Raji (cell line): Measurements from ENCODE around the gene AP4E1.

ENCODE experiments used
- POLR2A ChIP-seq: IDR thresholded peaks from 2 replicates; pipeline ENCODE4 v1.6.1; 2011; ENCODE audit warnings: low read depth, low read length, control low read depth; ENCODE audit not compliant: insufficient read depth

Gene AP4E1

DNA sequence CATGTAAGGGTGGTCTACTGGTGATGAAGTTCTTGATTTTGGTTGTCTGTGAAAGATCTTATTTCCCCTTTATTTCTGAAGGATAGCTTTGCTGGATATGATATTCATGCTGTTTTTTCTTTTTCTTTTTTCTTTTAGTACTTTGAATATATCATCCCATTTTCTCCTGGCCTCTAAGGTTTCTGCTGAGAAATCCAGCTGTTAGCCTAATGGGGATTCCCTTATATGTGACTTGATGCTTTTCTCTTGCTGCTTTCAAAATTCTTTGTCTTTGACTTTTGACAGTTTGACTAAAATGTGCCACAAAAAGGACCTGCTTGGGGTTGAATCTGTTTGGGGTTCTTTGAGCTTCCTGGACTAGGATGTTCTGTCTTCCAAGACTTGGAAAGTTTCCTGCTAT, 62.6 kb downstream of the AP4E1 start:
- TF ChIP-seq POLR2A, result no peak

DNA sequence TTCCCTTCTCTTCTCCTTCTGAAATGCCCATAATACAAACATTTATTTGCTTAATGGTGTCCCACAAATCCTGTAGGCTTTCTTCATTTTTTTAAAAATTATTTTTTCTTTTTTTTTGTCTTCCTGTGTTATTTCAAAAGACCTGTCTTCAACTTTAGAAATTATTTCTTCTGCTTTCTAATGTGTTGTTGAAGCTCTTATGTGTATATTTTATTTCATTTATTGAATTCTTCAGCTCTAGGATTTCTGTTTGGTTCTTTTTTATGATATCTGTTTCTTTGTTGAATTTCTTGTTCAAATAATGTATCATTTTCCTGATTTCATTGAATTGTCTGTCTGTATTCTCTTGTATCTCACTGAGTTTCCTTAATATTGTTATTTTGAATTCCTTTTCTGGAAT, 63.1 kb downstream of the AP4E1 start:
- TF ChIP-seq POLR2A, result no peak

GRCh38 chr15:50973605-50974004, 65.1 kb downstream of the AP4E1 start:
- no peak for TF ChIP-seq POLR2A

- TF ChIP-seq POLR2A, result no peak
These were observed 68.7 kb downstream of the AP4E1 start for GRCh38 chr15:50977162-50977561.

DNA sequence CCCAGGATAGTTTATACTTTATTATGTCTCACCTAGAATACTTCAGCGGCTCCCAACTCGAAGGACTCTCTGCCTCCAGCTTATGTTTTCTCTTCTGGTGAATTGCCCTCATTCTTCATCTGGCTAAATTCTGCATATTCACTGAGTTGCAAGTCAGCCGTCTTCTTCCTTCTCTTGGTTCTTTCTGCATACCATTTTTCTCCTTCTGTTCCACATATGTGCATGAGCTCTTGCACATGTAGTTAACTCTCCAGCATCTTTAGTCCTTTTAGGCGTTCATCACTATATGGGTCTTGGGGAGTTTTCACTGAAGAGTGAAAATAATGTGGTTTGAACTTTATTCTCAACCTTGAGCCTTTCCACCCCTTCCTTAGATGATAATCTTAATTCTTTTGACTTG, 70.1 kb downstream of the AP4E1 start:
- TF ChIP-seq POLR2A, result no peak

- TF ChIP-seq POLR2A, result no peak
These were observed 70.6 kb downstream of the AP4E1 start for GRCh38 chr15:50979041-50979440.

DNA sequence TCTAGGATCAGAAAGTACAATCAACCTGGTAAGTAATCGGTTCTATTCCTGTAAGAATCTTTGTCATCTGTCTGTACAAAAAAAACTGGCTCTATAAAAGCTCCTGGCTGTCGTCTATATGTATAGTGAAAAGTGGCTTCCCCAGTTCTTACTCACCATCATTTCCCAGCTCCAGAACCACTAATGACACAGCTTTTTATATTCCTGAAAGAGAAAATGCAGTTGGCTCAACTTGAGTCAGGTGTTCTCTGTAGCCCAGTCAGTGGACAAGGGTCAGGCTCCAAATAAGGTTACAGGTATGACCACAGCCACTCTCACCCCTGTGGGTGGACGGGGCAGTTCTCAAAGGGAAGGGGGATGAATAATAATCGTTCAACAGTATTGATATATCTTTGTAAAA, 85.1 kb downstream of the AP4E1 start:
- no peak for TF ChIP-seq POLR2A

DNA sequence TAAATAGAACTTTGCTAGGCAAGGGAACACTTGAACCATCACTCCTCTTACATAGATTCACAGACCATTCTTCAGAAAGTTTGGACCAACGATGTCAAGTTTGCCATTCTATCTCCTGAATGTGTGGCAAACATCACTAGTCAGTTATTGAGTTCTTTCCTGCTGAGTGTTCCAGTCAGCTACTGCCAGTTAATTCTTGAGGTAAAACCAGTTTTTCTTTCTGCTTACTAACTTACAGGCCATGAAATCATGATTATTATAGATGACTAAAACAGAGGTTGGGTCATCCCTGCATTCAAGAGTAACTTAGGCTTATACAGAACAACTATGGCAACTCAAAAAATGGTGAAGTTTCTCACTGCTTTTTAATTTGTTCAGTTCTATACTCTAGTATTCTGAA, 88.2 kb downstream of the AP4E1 start:
- TF ChIP-seq POLR2A, result no peak

DNA sequence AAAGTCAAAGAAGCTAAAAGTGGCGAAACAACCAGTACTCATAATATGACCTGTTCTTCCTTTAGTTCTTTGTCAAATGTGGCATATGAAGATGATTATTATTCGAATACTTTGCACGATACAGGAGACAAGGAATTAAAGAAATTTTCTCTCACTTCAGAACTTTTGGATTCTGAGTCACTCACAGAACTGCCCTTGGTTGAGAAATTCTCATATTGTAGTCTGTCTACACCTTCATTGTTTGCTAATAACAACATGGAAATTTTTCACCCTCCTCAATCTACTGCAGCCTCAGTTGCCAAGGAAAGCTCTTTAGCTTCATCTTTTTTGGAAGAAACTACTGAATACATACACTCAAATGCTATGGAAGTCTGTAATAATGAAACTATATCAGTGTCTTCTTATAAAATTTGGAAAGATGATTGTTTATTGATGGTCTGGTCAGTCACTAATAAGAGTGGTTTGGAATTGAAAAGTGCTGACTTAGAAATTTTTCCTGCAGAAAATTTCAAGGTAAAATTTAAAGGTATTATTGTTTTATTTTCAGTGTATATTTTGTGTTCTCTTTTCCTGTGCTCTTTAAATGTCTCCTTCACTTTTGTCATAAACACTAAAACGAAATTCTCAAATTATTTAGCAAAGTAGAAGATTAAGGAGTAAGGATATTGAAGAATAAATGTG, 89.0 kb downstream of the AP4E1 start:
- no peak for TF ChIP-seq POLR2A

DNA sequence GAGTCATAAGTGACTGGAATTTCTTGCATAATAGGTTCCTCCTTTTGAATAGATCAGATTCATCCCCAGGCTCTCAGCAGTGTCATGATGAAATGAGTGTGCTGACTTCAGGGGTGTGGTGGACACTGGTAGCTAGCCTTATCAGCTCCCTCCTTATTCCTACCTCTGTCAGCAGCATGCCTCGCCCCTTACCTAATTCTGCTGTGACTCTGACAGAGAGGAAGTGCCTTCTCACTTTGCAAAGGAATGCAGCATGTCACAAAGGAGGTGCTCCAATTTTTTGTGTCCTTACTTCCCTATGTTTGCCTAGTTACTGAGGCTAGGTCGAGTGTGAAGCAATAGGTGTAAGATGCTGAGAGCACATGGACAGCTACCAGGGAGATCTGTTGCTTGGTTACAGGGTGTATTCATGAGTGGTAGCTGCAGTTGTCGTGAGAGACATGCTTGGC, 95.6 kb downstream of the AP4E1 start:
- TF ChIP-seq POLR2A, result no peak

DNA sequence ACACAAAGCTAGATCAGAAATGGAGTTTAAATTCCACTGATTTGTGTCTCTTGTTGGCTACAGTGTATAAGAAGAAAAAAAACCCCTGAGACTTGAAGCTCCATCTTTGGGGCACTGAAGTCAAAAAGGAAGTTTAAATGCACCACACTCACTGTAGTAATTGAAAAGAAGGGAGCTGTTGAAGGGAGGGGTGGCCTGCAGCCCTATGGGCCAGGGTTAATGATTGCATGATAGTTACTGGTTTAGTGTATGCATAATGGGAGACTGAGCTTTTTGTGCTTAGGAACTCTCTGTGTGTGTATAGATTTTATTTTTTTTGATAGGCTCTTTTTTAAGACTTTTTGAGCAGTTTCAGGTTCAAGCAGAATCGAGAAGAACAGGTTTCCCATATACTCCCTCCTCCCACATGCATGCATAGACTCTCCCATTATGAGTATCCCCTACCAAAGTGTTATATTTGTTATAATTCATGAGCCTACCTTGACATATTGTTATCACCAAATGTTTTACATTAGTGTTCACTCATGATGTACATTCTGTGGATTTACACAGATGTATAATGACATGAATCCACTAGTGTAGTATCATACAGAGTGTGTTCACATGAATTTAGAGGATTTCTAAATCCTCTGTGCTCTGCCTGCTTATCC, 98.0 kb downstream of the AP4E1 start:
- no peak for TF ChIP-seq POLR2A

GRCh38 chr15:51007131-51007666, 98.7 kb downstream of the AP4E1 start:
- no peak for TF ChIP-seq POLR2A

GRCh38 chr15:51011212-51011611, 102.7 kb downstream of the AP4E1 start:
- TF ChIP-seq POLR2A, result no peak

- TF ChIP-seq POLR2A, result no peak
These were observed 108.1 kb downstream of the AP4E1 start for GRCh38 chr15:51016615-51017014.

DNA sequence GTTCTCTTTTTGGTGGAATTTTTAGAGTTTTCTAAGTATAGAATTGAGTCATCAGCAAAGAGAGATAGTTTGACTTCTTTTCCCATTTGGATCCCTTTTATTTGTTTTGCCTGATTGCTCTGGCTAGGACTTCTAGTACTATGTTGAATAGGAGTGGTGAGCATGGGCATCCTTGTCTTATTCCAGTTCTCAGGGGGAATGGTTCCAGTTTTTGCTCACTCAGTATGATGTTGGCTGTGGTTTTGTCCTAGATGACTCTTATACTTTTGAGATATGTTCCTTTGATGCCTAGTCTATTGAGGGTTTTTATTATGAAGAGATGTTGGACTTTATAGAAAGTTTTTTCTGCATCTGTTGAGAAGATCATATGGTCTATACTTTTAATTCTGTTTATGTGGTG, 113.7 kb downstream of the AP4E1 start:
- no peak for TF ChIP-seq POLR2A

DNA sequence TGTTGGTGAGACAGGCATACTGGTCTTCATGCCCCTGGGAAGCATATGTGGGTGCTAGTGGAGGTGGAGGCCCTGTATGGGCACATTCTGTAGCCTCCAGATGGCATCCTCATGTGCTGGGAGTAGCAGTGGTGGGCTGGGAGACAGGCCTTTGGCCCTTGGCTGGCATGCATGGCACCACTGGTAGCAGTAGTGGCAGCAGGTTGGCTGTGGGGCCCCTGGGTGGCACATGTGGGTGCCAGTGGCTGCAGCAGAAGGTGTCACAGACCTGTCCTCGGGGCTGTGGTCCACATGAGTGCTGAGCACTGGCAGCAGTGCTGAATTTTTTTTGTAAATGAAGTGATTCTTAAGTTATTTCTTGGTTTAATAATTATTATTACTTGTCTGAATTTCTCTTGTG, 115.0 kb downstream of the AP4E1 start:
- TF ChIP-seq POLR2A, result no peak
